T-helper 17 cell (primary cell): Measurements from ENCODE around the gene NFKB1. TPM values are rescaled to one million over a fixed set of nuclear protein-coding genes. Genes with fewer than 3 reads are reported as not detected.
"Not testable (repeated sequence)": the region's sequence is repeated elsewhere in the genome, so short reads cannot be mapped to it uniquely, and the experiment has no call there.

ENCODE experiments used
- ATAC-seq: fragments of 150-1000 bp; cut with Tn5 transposase; 2 replicates; pipeline ENCODE4 v1.10.0; 2021; ENCODE audit warnings: mild to moderate bottlenecking, moderate library complexity
- DNase-seq, 3 donors: peaks; one replicate each; pipeline versions ENCODE4 v3.0.0 to v3.0.0-alpha.2; 2020 to 2021
- H3K9me3 ChIP-seq: one replicate; pipeline ENCODE4 v1.7.0; 2013; ENCODE audit warnings: low read length, mild to moderate bottlenecking; ENCODE audit not compliant: control insufficient read depth, poor library complexity, severe bottlenecking
- H3K27ac Mint-ChIP-seq: one replicate; pipeline ENCODE4 v1.8.0; 2022; ENCODE audit warnings: mild to moderate bottlenecking, moderate library complexity, mixed read lengths
- H3K27me3 Mint-ChIP-seq: one replicate; pipeline ENCODE4 v1.8.0; 2022; ENCODE audit warnings: mixed read lengths
- H3K36me3 Mint-ChIP-seq: one replicate; pipeline ENCODE4 v1.8.0; 2022; ENCODE audit warnings: low read depth, mixed read lengths
- H3K4me1 Mint-ChIP-seq: one replicate; pipeline ENCODE4 v1.8.0; 2022; ENCODE audit warnings: mild to moderate bottlenecking, mixed read lengths
- H3K4me3 Mint-ChIP-seq: one replicate; pipeline ENCODE4 v1.8.0; 2022; ENCODE audit warnings: mild to moderate bottlenecking, moderate library complexity, mixed read lengths
- total RNA-seq, 4 donors: library from RNA in 2 of 4; stranded (reverse) in 2 of 4; gene quantifications; one replicate each; pipeline ENCODE4 v1.2.3 and lab custom pipeline; 2022 to 2026

The NFKB1 gene
- total RNA-seq, 2 donors from 2014 or later: 251 to 277 TPM

GRCh38 chr4:102478186-102478585, 23.0 kb upstream of the NFKB1 start:
- no peaks in the 10 kb centered on the region for H3K9me3 ChIP-seq
- peaks cover 7% of the 10 kb centered on the region for H3K36me3 Mint-ChIP-seq
- H3K27ac Mint-ChIP-seq: no peak overlapping the region
- H3K4me3 Mint-ChIP-seq: no peak overlapping the region
- no peak for ATAC-seq
- DNase-seq: no peak
- H3K27me3 Mint-ChIP-seq: no peaks in the 10 kb centered on the region
- no peaks in the 10 kb centered on the region for H3K4me1 Mint-ChIP-seq

DNA sequence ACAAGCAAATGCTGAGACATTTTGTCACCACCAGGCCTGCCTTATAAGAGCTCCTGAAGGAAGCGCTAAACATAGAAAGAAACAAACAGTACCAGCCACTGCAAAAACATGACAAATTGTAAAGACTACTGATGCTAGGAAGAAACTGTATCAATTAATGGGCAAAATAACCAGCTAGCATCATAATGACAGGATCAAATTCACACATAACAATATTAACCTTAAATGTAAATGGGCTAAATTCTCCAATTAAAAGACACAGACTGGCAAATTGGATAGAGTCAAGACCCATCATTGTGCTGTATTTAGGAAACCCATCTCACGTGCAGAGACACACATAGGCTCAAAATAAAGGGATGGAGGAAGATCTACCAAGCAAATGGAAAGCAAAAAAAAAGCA, 21.3 kb upstream of the NFKB1 start:
- not testable (repeated sequence) for H3K4me3 Mint-ChIP-seq, H3K27me3 Mint-ChIP-seq, ATAC-seq, DNase-seq, H3K4me1 Mint-ChIP-seq, H3K36me3 Mint-ChIP-seq, H3K9me3 ChIP-seq, H3K27ac Mint-ChIP-seq

GRCh38 chr4:102483120-102483519, 18.0 kb upstream of the NFKB1 start:
- DNase-seq (no peak), ATAC-seq (no peak)
- Mint-ChIP-seq H3K4me1 (no peaks in the 10 kb centered on the region), H3K36me3 (peaks cover 3% of the 10 kb centered on the region), H3K27ac (no peak overlapping the region), H3K4me3 (no peak overlapping the region), H3K27me3 (no peaks in the 10 kb centered on the region)
- no peaks in the 10 kb centered on the region for H3K9me3 ChIP-seq

DNA sequence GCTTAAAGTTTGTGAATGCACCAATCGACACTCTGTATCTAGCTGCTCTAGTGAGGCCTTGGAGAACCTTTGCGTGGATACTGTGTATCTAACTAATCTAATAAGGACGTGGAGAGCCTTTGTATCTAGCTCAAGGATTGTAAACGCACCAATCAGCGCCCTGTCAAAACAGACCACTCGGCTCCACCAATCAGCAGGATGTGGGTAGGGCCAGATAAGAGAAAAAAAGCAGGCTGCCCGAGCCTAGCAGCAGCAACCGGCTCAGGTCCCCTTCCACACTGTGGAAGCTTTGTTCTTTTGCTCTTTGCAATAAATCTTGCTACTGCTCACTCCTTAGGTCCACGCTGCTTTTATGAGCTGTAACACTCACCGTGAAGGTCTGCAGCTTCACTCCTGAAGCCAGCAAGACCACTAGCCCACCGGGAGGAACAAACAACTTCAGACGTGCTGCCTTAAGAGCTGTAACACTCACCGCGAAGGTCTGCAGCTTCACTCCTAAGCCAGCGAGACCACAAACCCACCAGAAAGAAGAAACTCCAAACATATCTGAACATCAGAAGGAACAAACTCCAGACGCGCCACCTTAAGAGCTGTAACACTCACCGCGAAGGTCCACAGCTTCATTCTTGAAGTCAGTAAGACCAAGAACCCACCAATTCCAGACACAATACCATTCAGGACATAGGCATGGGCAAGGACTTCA, 17.0 kb upstream of the NFKB1 start:
- not testable (repeated sequence) for ATAC-seq, H3K27me3 Mint-ChIP-seq, H3K9me3 ChIP-seq, H3K4me3 Mint-ChIP-seq, H3K4me1 Mint-ChIP-seq, H3K36me3 Mint-ChIP-seq, H3K27ac Mint-ChIP-seq, DNase-seq

- H3K4me3 Mint-ChIP-seq: no peak overlapping the region
- no peak overlapping the region for H3K27ac Mint-ChIP-seq
- H3K4me1 Mint-ChIP-seq: peaks cover 14% of the 10 kb centered on the region
- ATAC-seq: no peak
- no peaks in the 10 kb centered on the region for H3K27me3 Mint-ChIP-seq
- no peak for DNase-seq
- no peaks in the 10 kb centered on the region for H3K9me3 ChIP-seq
- H3K36me3 Mint-ChIP-seq: no peaks in the 10 kb centered on the region
These were observed 8.5 kb upstream of the NFKB1 start for GRCh38 chr4:102492531-102493241.

- Mint-ChIP-seq H3K4me3 (no peak overlapping the region), H3K27me3 (no peaks in the 10 kb centered on the region), H3K27ac (peak overlapping the region; percentile 61), H3K4me1 (peaks cover 14% of the 10 kb centered on the region), H3K36me3 (no peaks in the 10 kb centered on the region)
- no peaks in the 10 kb centered on the region for H3K9me3 ChIP-seq
- DNase-seq (no peak), ATAC-seq (no peak)
These were observed 7.9 kb upstream of the NFKB1 start for GRCh38 chr4:102493257-102493656.

- no peaks in the 10 kb centered on the region for H3K9me3 ChIP-seq
- Mint-ChIP-seq H3K27me3 (no peaks in the 10 kb centered on the region), H3K4me3 (peak overlapping the region; percentile 33), H3K36me3 (no peaks in the 10 kb centered on the region), H3K27ac (peak overlapping the region; percentile 61), H3K4me1 (peaks cover 14% of the 10 kb centered on the region)
- ATAC-seq (no peak), DNase-seq (no peak)
These were observed 7.4 kb upstream of the NFKB1 start for GRCh38 chr4:102493794-102494193.

- H3K9me3 ChIP-seq: no peaks in the 10 kb centered on the region
- Mint-ChIP-seq H3K4me3 (no peak overlapping the region), H3K27ac (no peak overlapping the region), H3K36me3 (no peaks in the 10 kb centered on the region), H3K4me1 (peaks cover 14% of the 10 kb centered on the region), H3K27me3 (no peaks in the 10 kb centered on the region)
- ATAC-seq (no peak), DNase-seq (no peak)
These were observed 6.6 kb upstream of the NFKB1 start for GRCh38 chr4:102494603-102495002.

GRCh38 chr4:102497986-102498385, 3.2 kb upstream of the NFKB1 start:
- Mint-ChIP-seq H3K4me3 (no peak overlapping the region), H3K36me3 (peaks cover 5% of the 10 kb centered on the region), H3K27me3 (no peaks in the 10 kb centered on the region), H3K4me1 (peaks cover 16% of the 10 kb centered on the region), H3K27ac (no peak overlapping the region)
- DNase-seq (no peak), ATAC-seq (no peak)
- H3K9me3 ChIP-seq: no peaks in the 10 kb centered on the region

DNA sequence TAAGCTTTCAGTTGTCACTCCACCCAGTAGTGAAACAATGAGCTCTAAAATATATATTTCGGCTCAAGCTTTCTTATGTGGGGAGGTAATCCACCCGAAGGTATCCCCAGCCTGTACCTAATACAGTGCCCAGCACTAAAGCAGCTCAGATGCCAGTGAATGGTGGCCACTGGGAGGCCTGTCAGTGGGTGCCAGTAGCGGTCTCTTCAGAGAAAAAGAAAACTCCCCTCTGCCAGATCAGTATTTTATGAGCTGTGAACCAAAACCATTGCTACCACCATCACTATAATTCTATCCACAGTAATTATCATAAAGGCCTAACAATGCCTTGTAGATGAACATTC, 835 bp upstream of the NFKB1 start:
- ATAC-seq: peak; percentile 32
- H3K4me1 Mint-ChIP-seq: peaks cover 24% of the 10 kb centered on the region
- H3K36me3 Mint-ChIP-seq: peaks cover 7% of the 10 kb centered on the region
- H3K9me3 ChIP-seq: no peaks in the 10 kb centered on the region
- H3K27me3 Mint-ChIP-seq: no peaks in the 10 kb centered on the region
- H3K4me3 Mint-ChIP-seq: peak overlapping the region; percentile 89
- H3K27ac Mint-ChIP-seq: peak overlapping the region; percentile 98
- peak in 2 of 3 donors; percentile 17 to 29 for DNase-seq

GRCh38 chr4:102501447-102501696, 213 bp downstream of the NFKB1 start:
- H3K4me1 Mint-ChIP-seq: peaks cover 24% of the 10 kb centered on the region
- H3K27ac Mint-ChIP-seq: peak overlapping the region; percentile 98
- H3K36me3 Mint-ChIP-seq: peaks cover 7% of the 10 kb centered on the region
- H3K27me3 Mint-ChIP-seq: no peaks in the 10 kb centered on the region
- H3K9me3 ChIP-seq: no peaks in the 10 kb centered on the region
- DNase-seq (no peak), ATAC-seq (no peak)
- peak overlapping the region; percentile 92 for H3K4me3 Mint-ChIP-seq

GRCh38 chr4:102502543-102502818, 1.3 kb downstream of the NFKB1 start:
- no peaks in the 10 kb centered on the region for H3K9me3 ChIP-seq
- Mint-ChIP-seq H3K4me3 (peak overlapping the region; percentile 92), H3K36me3 (peaks cover 7% of the 10 kb centered on the region), H3K27me3 (no peaks in the 10 kb centered on the region), H3K4me1 (peaks cover 26% of the 10 kb centered on the region), H3K27ac (peak overlapping the region; percentile 98)
- no peak for DNase-seq
- ATAC-seq: no peak

GRCh38 chr4:102503301-102503746, 2.2 kb downstream of the NFKB1 start:
- ATAC-seq: no peak
- no peaks in the 10 kb centered on the region for H3K27me3 Mint-ChIP-seq
- peaks cover 7% of the 10 kb centered on the region for H3K36me3 Mint-ChIP-seq
- H3K4me3 Mint-ChIP-seq: peak overlapping the region; percentile 92
- H3K4me1 Mint-ChIP-seq: peaks cover 30% of the 10 kb centered on the region
- H3K27ac Mint-ChIP-seq: peak overlapping the region; percentile 98
- no peak for DNase-seq
- H3K9me3 ChIP-seq: no peaks in the 10 kb centered on the region
